ENCODE measurements around the gene RYR2. TPM values are rescaled to one million over a fixed set of nuclear protein-coding genes. Genes with fewer than 3 reads are reported as not detected.

RYR2 gene
- total RNA-seq, 4 donors from 2014 or later: 0.88 to 8.4 (median 5.5) TPM

GRCh38 chr1:237396426-237396825, 354.4 kb downstream of the RYR2 start:
- intact Hi-C loops (cut with DNase I; ENCODE audit: low total_unique reads): no loop called here
- no peak for DNase-seq
- no peaks in the 10 kb centered on the region for H3K9me3 ChIP-seq
- H3K4me3 ChIP-seq: no peak overlapping the region
- H3K36me3 ChIP-seq: no peaks in the 10 kb centered on the region
- TF ChIP-seq CTCF (IDR thresholded peaks at IDR 0.05): no peak
- TF ChIP-seq POLR2A (IDR thresholded peaks at IDR 0.05): no peak
- no peaks in the 10 kb centered on the region for H3K27me3 ChIP-seq
- H3K27ac ChIP-seq: no peak overlapping the region
- no peaks in the 10 kb centered on the region for H3K4me1 ChIP-seq

- no peak for DNase-seq
- H3K36me3 ChIP-seq: no peaks in the 10 kb centered on the region
- no peak overlapping the region for H3K4me3 ChIP-seq
- H3K27me3 ChIP-seq: no peaks in the 10 kb centered on the region
- no peak overlapping the region for H3K27ac ChIP-seq
- no peak for TF ChIP-seq CTCF (IDR thresholded peaks at IDR 0.05)
- no peak for TF ChIP-seq POLR2A (IDR thresholded peaks at IDR 0.05)
- H3K4me1 ChIP-seq: no peaks in the 10 kb centered on the region
- no peaks in the 10 kb centered on the region for H3K9me3 ChIP-seq
- intact Hi-C loops (cut with DNase I; ENCODE audit: low total_unique reads): no loop called here
Measured at GRCh38 chr1:237398751-237399150, 356.8 kb downstream of the RYR2 start.

GRCh38 chr1:237405912-237406311, 363.9 kb downstream of the RYR2 start:
- Histone ChIP-seq H3K27ac (no peak overlapping the region), H3K4me1 (no peaks in the 10 kb centered on the region), H3K36me3 (no peaks in the 10 kb centered on the region), H3K9me3 (no peaks in the 10 kb centered on the region), H3K4me3 (no peak overlapping the region), H3K27me3 (no peaks in the 10 kb centered on the region)
- no peak for DNase-seq
- TF ChIP-seq POLR2A (IDR thresholded peaks at IDR 0.05) (no peak), CTCF (IDR thresholded peaks at IDR 0.05) (no peak)
- intact Hi-C loops (cut with DNase I; ENCODE audit: low total_unique reads): no loop called here

- Histone ChIP-seq H3K36me3 (no peaks in the 10 kb centered on the region), H3K9me3 (no peaks in the 10 kb centered on the region), H3K4me3 (no peak overlapping the region), H3K27ac (no peak overlapping the region), H3K4me1 (no peaks in the 10 kb centered on the region), H3K27me3 (no peaks in the 10 kb centered on the region)
- no peak for DNase-seq
- TF ChIP-seq CTCF (IDR thresholded peaks at IDR 0.05) (no peak), POLR2A (IDR thresholded peaks at IDR 0.05) (no peak)
- intact Hi-C loops (cut with DNase I; ENCODE audit: low total_unique reads): no loop called here
Measured at GRCh38 chr1:237411621-237412020, 369.6 kb downstream of the RYR2 start.

GRCh38 chr1:237416924-237417655, 375.1 kb downstream of the RYR2 start:
- no peaks in the 10 kb centered on the region for H3K36me3 ChIP-seq
- no peak overlapping the region for H3K4me3 ChIP-seq
- TF ChIP-seq CTCF (IDR thresholded peaks at IDR 0.05) (no peak), POLR2A (IDR thresholded peaks at IDR 0.05) (no peak)
- no peaks in the 10 kb centered on the region for H3K27me3 ChIP-seq
- no peak for DNase-seq
- H3K9me3 ChIP-seq: no peaks in the 10 kb centered on the region
- intact Hi-C loops (cut with DNase I; ENCODE audit: low total_unique reads): no loop called here
- H3K27ac ChIP-seq: no peak overlapping the region
- no peaks in the 10 kb centered on the region for H3K4me1 ChIP-seq
